ENCODE measurements around the gene MADD.
"Not testable (repeated sequence)": the region's sequence is repeated elsewhere in the genome, so short reads cannot be mapped to it uniquely, and the experiment has no call there.

The MADD gene

DNA sequence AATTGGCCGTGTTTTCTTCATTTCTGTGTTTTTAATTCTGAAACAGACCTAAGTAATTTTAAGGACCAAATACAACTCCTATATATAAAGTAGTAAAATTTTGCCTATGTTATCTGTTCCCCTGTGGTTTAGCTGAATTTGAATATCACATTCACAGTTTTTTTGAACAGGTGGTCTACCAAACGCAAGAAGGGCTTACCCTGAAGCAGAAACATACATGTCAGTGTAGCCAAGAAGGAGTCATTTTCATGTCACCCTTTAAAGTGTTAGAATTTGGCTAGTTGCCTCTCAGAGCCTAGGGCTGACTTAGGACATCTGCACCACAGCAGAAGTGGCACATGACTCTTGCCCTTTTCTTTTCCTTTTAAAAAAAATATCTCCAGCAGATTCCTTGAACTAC is 48.2 kb downstream of the MADD start:
- no peak for DNase-seq (ENCODE audit: low read depth in 2 of 2)

DNA sequence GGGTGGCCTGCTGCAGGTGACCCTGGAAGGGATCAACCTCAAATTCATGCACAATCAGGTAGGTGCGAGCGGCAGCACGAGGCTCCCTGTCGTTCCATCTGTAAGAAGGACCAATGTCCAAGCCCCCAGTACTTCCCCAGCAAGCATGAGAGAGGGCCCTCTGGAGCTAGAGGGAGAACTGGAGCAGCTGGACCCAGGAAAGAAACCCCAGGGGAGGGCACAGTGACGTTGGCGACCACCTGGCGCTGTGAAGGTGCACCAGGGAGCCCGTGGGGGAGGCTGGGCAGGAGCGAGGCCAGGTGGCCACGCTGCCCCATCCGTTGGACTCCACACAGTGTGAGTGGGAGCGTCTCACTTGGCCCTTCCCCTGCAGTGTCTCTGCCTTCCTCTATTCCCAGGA is 54.6 kb downstream of the MADD start:
- DNase-seq (ENCODE audit: low read depth in 2 of 2), result no peak

DNA sequence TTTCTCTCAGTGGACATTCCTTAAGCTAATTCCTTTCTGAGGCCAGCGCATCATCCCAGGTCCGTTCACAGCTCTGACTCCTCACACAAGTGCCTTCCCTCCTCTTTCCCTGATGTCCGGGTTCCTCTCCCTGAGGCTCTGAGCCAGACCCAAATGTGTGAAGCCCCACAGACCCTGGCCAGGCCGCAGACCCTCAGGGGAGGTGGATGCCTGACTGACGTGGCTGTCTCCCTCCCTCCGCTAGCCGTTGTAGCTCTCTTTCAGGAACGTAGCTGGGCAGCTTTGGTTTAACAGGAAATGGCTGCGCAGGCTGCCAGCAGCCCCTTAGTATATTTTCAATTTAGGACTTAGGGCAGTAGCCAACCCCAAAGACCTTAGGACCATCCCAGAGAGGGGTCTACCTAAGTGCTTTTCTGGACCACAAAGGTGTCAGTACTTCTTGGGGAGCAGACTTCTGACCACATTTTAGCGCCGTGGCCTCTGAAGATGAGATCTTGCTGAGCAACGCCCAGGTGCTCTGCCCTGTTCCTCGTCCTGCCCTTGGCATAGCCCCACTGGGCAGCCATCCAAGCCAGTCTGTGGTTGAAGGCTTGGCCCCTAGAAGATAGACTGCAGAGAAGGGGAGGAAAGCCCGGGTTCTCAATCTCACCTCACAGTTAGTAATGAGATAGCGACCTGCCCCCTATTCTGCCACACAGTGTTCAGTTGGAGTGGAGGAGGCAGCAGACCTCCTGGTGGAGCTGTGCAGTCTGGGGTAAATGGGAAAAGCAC is 55.5 kb downstream of the MADD start:
- DNase-seq (ENCODE audit: low read depth in 2 of 2), result no peak

DNA sequence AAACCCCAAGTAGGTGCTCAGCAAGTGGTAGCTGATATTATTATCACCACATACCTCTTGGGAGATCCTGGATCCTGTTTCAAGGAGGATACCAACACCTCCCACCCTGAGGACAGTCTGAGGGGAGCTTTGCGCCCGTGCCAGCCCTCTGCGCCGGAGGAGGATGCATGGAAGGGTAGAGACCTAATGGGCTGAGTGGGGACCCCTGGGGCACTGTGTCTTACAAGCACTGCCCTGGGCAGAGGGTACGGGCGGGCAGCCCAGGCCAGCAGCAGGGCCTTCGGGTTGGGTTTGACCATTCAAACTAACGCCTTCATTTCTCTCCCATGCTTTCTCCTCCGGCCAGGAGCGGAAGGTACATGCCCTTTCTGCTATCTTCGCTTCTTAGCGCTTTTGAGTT is 56.3 kb downstream of the MADD start:
- DNase-seq (ENCODE audit: low read depth in 2 of 2), result no peak

DNA sequence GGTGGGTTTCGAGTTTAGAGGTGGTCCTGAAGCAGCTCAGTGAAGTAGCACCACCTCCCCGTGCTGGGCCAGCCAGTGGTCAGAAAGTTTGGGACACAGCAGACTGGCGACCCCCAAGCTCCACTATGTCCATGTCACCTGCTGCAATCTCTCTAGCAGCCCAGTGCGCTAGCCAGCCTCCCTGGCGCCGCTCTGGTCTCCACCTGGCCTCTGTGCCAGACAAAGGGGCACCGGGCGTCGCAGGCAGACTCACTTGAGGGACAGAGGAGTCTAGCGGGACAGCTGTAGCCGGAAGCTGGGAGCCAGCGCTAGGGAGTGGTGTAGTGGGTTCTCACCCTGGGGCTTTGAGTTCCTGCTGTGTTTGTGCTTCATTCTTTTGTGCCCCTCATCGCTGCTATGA is 57.1 kb downstream of the MADD start:
- no peak for DNase-seq (ENCODE audit: low read depth in 2 of 2)

DNA sequence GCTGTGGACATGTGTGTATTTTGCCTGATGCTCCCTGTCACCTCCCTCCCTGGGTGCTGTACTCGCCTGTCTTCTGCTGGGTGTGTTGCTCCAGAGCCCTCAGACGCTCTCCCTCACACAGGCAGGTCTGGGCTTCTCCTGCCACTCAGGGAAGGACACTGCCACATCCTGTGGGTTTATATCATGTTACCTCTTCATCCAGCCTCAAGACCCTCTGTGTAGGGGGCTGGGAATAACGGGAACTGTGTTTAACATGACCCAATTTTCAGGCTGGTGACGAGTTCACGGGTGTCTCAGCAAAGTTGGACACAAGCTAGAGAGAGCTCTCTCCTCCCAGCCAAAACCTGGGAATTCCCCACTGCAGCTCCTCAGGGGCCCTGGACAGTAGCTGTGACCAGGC is 58.0 kb downstream of the MADD start:
- DNase-seq (ENCODE audit: low read depth in 2 of 2), result no peak

DNA sequence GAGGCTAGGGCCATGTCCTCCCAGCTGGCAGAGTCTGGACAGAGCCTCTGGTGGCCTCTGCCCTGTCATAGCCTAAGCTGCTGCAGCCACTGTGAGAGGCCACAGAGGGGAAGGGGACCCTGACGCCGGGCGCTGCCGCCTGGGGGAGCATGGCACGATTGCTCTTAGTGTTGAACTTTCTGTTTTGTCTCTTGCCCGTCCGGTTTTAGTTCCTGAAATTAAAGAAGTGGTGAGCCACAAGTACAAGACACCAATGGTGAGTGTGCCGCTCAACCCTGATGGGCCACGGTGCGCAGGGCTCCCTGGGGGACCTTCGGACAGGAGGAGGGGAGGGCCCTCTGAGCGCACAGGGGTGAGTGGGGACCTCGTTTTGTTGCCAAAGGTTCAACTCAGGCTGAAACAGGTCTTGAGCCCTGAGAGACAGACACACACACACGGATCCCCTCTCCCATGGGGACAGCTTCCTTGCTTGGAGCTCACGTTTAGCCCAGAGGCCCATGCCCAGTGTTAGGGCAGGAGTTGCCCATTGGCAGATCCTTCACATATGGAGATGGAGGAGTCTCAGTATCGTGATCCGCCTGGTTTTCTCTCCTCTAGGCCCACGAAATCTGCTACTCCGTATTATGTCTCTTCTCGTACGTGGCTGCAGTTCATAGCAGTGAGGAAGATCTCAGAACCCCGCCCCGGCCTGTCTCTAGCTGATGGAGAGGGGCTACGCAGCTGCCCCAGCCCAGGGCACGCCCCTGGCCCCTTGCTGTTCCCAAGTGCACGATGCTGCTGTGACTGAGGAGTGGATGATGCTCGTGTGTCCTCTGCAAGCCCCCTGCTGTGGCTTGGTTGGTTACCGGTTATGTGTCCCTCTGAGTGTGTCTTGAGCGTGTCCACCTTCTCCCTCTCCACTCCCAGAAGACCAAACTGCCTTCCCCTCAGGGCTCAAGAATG is 58.8 kb downstream of the MADD start:
- DNase-seq (ENCODE audit: low read depth in 2 of 2), result no peak

DNA sequence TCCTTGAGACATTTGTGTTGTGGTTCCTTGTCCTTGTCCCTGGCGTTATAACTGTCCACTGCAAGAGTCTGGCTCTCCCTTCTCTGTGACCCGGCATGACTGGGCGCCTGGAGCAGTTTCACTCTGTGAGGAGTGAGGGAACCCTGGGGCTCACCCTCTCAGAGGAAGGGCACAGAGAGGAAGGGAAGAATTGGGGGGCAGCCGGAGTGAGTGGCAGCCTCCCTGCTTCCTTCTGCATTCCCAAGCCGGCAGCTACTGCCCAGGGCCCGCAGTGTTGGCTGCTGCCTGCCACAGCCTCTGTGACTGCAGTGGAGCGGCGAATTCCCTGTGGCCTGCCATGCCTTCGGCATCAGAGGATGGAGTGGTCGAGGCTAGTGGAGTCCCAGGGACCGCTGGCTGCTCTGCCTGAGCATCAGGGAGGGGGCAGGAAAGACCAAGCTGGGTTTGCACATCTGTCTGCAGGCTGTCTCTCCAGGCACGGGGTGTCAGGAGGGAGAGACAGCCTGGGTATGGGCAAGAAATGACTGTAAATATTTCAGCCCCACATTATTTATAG is 59.6 kb downstream of the MADD start:
- DNase-seq (ENCODE audit: low read depth in 2 of 2), result no peak

DNA sequence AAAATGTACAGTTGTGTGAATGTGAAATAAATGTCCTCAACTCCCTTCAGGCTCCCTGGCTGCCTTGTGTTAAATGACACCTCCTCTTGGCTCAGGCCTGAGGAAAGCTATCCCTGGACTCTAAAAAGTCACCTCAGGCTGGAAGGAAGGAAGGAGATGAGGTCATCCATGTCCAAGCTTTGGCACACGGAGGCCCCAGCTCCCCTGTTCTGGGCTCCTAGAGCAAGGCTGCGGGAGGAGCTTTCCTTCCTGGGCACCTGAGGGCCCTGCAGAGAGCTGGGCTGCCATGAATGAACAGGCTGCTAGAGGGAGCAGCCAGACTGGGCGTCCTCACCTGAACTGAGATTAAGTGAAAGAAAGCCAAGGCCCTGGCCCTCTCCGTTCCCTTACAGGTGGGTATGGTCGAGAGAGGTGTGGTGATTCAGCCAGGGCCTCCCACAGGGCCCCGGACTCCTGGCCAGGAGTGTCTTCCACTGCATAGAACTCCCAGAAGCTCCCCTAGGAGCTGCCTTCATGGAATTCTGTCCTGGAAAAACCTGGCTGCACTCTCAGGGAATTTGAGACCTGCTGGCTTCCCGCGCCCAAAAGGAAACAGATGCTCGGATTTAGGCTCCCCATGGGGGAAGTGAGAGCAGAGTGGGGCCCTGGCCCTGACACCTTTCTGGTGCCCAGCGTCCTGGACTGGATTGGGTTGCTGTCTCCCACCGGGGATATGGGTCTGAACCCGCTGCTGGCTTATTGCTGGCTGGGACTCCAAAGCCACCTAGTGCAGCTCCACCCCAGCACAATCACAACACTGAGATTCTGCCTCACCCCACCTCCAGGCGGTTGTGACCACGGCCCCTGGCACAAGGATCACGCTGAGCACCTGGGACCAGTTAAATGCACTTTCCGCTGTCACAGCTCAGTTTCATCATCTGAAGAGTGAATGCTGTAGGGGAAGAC is 60.3 kb downstream of the MADD start:
- DNase-seq (ENCODE audit: low read depth in 2 of 2), result no peak

DNA sequence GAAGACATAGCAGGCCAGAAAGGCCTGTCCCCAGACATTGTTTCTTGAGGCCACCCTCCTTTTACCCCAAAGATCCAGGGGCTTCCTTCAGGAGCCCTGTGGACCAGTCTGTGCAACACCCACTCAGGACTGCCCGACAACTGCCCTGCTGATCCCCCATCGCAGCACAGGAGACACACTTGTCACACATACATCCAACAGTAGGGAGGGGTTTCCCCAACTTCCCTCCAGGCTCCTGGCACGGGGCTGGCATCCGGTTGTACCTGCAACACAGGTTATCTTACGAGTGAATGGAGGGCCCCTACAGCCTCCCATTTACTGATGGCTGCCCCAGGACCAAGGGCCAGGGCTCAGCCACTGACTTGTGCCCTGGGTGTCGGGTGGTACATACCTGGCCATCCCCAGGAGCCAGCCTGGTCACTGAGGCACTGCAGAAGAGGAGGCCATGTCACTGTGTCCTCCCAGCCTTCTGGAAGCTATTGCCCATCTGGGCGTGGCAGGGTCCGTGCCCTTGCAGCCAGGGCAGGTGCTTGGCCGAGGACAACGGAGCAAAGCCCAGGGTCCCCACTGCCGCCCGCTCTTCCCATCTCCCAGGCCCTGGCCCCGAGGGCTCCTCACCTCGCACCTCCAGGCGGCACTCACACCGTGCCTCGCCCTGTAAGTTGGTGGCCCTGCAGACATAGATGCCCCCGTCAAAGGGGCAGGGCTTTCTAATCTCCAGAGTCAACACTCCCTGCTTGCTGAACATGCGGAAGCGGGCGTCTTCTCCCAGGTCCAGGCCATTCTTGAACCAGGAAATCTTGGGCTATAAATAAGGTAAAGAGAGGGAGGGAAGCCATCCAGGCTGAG is 61.7 kb downstream of the MADD start:
- DNase-seq (ENCODE audit: low read depth in 2 of 2), result no peak

DNA sequence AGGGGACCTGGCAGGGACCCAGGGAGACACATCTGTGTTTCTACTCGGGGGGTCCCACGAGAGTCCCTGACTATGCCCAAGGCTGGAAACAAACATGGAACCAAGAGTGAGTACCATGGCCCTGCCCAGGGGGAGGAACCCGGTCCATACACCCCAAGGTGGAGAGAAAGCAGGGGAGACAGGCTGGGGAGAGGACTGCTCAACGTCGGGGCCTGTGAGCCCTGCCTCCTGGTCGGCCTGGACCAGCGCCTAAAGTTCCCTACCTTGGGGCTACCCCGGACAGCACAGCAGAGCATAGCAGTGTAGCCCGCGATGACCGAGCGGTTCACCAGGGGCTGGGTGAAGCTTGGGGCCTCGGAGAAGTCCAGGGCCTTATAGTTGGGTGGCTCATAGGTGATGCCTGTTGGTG is 62.4 kb downstream of the MADD start:
- DNase-seq (ENCODE audit: low read depth in 2 of 2), result no peak

DNA sequence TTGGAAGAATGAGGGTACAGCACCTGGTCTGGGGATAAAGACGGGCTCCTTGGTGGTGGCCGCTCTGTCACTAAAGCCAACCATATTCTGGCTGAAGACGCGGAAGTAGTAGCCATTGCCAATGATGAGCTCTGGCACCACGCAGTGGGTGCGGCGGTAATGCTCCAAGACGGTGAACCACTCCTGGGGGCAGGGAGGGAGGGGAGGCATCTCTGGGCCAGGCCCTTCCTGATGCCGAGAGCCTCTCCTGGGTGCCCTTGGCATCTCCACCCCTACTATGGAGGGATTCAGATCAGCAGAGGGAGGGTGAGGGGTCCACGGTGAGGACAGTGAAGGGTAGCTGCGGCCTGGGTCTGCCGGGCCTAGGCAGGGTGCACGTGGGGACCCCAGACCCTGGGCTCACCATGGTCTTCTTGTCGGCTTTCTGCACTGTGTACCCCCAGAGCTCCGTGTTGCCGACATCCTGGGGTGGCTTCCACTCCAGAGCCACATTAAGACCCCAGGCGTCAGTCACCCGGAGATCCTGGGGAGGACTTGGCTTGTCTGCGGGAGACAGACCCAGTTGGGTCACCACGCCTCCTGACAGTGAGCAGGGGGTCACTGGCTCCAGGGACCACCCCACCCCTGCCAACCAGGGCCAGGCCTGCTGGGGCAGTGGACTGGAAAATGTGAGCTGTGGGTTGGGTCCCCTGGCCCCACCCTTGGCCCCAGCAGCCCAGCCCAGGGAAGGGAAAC is 63.0 kb downstream of the MADD start:
- DNase-seq (ENCODE audit: low read depth in 2 of 2), result no peak

DNA sequence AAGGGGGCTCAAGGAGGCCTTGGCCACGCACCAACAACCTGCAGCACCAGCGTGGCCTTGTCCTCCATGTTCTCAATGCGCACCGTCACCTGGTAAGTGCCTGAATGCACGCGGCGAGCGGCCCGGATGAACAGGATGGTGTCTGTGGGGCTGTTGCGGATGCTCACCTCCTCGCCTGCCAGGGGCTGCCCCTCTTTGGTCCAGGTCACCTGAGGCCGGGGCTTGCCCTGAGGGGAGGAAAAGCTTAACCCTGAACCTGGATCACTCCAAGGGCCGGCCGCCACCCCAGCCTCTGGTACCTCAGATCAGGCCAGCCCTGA is 63.6 kb downstream of the MADD start:
- no peak for DNase-seq (ENCODE audit: low read depth in 2 of 2)

DNA sequence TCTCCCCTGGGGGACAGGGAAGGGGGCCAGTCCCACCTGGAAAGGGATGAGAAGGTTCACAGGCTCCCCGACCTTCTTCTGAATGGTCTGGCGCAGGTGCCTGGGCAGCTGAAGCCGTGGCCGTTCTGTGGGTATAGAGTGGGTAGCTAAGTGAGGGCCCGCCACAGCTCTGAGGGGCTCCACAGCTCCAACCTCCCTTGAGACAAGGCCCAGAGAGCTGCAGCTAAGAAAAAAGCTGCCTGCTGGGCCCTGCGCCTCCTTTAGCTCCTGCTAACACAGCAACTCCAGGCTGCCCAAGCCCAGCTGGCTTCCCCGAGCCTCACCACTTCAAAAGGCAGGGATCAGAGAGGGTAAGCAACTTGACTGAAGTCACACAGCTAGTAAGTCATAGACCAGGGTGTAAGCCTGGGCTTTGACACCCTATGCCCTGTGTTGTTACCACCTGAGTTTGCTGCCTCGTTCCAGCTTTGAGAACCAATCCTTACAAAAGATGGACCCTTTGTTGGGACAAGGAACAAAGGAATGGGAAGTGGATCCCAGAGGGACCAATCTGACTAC is 64.0 kb downstream of the MADD start:
- no peak for DNase-seq (ENCODE audit: low read depth in 2 of 2)

DNA sequence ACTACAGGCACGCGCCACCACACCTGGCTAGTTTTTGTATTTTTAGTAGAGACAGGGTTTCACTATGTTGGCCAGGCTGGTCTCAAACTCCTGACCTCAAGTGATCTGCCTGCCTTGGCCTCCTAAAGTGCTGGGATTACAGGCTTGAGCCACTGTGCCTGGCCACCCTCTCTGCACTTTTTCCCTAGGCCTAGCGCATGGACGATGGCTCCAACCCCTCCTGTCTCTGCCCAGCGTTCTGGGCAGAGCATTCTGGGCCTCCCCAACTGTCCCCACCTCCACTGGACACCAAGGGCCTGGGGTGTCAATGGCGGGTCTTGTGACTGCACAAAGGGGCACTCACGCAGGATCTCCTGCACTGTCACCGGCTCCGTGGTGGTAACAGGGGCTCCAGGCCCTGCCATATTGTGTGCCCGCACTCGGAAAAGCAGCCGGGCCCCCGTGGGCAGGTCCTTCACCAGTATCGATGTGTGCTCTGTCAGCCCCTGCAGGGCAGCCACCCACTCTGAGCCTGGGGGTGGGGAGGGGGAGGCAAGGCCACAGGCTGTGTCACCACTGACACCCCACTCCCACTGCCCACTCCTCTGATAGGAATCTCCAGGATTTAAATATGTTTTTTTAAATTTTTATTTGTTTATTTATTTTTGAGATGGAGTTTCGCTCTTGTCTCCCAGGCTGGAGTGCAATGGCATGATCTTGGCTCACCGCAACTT is 64.9 kb downstream of the MADD start:
- not testable (repeated sequence) for DNase-seq (ENCODE audit: low read depth in 2 of 2)

DNA sequence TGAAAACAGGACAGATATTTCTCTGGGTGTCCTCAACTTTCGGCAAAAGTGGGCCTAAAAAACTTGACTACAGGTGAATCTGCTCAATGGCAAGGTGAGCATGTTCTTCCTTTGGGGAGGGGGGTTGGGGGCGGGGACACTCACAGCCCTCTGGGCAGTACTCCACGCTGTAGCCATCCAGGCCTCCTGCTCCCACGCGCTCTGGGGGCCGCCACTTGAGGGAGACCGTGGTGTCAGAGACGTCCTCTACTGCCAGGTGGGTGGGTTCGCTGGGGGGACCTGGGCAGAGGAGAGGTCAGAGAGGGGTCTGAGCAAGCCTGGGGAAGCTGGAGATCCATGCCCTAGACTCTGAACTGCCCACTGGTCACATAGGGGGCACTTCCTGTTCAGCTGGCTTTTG is 65.8 kb downstream of the MADD start:
- no peak for DNase-seq (ENCODE audit: low read depth in 2 of 2)

DNA sequence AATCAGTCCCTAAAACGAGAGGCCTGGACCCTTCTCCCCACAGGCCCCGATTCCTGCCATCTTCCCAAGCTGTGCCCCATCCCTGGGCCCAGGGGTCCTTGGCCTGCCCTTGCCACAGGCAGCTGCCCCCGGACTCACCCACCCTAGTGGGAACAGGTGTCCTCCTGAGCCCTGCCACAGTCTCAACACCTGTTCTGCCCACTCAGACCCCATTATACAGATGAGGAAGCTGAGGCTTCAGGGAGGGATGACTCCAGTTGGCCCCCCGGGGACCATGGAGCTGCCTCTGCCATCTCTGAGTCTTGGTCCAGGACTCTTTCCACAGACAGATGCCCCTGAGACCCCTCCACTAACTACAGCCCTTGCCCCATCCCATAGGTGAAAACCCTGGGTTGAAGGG is 66.7 kb downstream of the MADD start:
- DNase-seq (ENCODE audit: low read depth in 2 of 2), result no peak

DNA sequence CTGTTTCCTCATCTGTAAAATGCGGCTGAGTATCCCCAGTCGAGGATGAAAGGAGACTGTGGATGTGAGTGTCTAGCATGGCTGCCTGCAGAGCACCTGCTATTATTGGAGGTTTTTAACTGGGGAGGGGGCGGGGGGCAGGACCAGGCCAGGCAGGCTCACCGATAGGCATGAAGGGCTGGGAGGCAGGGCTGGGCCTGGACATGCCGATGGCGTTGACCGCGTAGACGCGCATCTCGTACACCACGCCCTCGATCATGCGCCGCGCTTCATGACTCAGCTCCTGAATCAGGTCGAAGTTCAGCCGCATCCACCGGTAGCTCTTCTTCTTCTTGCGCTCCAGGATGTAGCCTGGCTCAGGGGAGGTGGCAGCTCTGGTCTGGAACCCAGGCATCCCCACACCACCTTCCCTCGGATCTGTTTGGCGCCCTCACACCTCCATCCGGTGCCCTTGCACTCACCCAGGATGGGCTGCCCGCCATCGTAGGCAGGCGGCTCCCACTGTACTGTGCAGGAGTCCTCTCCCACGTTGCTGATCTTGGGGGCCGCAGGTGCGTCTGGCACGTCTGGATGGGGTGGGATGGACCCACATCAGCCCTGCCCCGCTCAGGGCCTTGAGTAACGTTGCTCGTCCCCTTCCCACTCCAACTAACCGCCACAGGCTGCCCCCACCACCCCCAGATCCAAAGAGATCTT is 67.4 kb downstream of the MADD start:
- DNase-seq (ENCODE audit: low read depth in 2 of 2), result no peak

Measured in stimulated activated CD4-positive, alpha-beta T cell treated with anti-CD3 and anti-CD28 coated beads, Interleukin-1b, Interleukin-23, amount 100 ng/mL, for 4 hours (primary cell).